ENCODE results near the gene TXNDC5. TPM values are rescaled to one million over a fixed set of nuclear protein-coding genes. Genes with fewer than 3 reads are reported as not detected.

The TXNDC5 gene
- total and polyA plus RNA-seq, 4 donors = 50.2 to 273 (median 160) TPM

DNA sequence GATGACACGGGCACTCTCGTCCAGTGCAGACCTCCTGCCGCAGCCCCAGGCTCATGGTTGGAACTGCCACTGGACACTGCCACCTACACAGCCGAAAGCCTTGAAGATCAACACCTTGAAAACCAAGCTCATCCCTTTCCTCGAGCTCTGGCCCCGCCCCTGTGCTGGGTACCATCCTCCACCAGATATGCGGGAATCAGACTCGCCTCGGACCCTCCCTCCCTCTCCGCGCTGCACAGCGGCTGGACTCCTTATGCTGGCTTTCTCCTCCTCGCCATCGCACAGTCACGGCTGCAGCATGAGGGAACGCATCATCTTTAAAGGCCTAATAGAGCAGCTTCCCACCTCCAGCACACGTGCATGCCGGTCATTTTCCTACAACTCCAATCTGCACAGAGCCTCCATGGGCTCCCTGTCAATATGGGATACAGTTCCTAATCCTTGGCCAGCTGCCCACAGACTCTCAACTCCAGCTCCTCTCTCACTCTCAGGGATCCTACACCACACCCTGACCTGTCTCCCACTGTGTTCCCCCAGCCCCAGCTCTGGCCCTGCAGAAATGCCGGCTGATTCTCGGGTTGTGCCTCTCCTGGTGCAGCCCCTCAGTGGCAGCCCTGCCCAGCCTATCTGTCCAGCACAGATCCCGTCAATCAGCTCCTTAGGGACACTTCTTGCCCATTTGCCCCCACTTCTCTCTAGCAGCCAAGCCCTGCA is 23.2 kb downstream of the TXNDC5 start:
- Histone ChIP-seq H3K4me1 (ENCODE audit: control insufficient read depth in 4 of 4, insufficient read depth in 4 of 4, low read length in 3 of 4) (no peaks in the 10 kb centered on the region), H3K4me3 (ENCODE audit: low read depth in 1 of 3, low read length in 3 of 3) (no peak overlapping the region), H3K27me3 (ENCODE audit: control insufficient read depth in 4 of 4, insufficient read depth in 4 of 4, low read length in 3 of 4) (no peaks in the 10 kb centered on the region), H3K27ac (ENCODE audit: low read depth in 1 of 2, low read length in 2 of 2) (no peak overlapping the region), H3K36me3 (ENCODE audit: control insufficient read depth in 4 of 4, insufficient read depth in 3 of 4, low read depth in 1 of 4, low read length in 3 of 4) (peaks cover 38 to 99% (median 94%) of the 10 kb centered on the region in 4 donors), H3K9me3 (ENCODE audit: control insufficient read depth in 4 of 4, low read length in 3 of 4) (no peaks in the 10 kb centered on the region), H3K9ac (ENCODE audit: low read depth in 1 of 2, low read length in 2 of 2) (no peak overlapping the region)
- 98% methylated on average over 21 of the region's 21 CpGs for WGBS
- TF ChIP-seq YY1 (IDR thresholded peaks at IDR 0.05) (no peak), SP1 (IDR thresholded peaks at IDR 0.05) (no peak)
- DNase-seq (ENCODE audit: low spot score) = no peak

GRCh38 chr6:7886132-7886531 is 24.5 kb downstream of the TXNDC5 start:
- no peak for TF ChIP-seq FOXA1 (IDR thresholded peaks at IDR 0.05)
- no peak for TF ChIP-seq HNF4G (IDR thresholded peaks at IDR 0.05)
- no peak for TF ChIP-seq REST (IDR thresholded peaks at IDR 0.05)
- no peak for TF ChIP-seq ATF3 (IDR thresholded peaks at IDR 0.05)
- no peak for TF ChIP-seq EGR1 (IDR thresholded peaks at IDR 0.05; ENCODE audit: low read depth in 2 of 2)
- TF ChIP-seq, protein P1, sequence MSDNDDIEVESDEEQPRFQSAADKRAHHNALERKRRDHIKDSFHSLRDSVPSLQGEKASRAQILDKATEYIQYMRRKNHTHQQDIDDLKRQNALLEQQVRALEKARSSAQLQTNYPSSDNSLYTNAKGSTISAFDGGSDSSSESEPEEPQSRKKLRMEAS (IDR thresholded peaks at IDR 0.05) = no peak
- Histone ChIP-seq H3K36me3 (ENCODE audit: control insufficient read depth in 4 of 4, insufficient read depth in 3 of 4, low read depth in 1 of 4, low read length in 3 of 4) (peaks cover 38 to 97% (median 93%) of the 10 kb centered on the region in 4 donors), H3K27me3 (ENCODE audit: control insufficient read depth in 4 of 4, insufficient read depth in 4 of 4, low read length in 3 of 4) (no peaks in the 10 kb centered on the region), H3K9me3 (ENCODE audit: control insufficient read depth in 4 of 4, low read length in 3 of 4) (no peaks in the 10 kb centered on the region), H3K4me3 (ENCODE audit: low read depth in 1 of 3, low read length in 3 of 3) (no peak overlapping the region), H3K27ac (ENCODE audit: low read depth in 1 of 2, low read length in 2 of 2) (no peak overlapping the region), H3K4me1 (ENCODE audit: control insufficient read depth in 4 of 4, insufficient read depth in 4 of 4, low read length in 3 of 4) (no peaks in the 10 kb centered on the region), H3K9ac (ENCODE audit: low read depth in 1 of 2, low read length in 2 of 2) (no peak overlapping the region)
- DNase-seq (ENCODE audit: low spot score) = no peak
- 98% methylated on average over 3 of the region's 3 CpGs for WGBS

DNA sequence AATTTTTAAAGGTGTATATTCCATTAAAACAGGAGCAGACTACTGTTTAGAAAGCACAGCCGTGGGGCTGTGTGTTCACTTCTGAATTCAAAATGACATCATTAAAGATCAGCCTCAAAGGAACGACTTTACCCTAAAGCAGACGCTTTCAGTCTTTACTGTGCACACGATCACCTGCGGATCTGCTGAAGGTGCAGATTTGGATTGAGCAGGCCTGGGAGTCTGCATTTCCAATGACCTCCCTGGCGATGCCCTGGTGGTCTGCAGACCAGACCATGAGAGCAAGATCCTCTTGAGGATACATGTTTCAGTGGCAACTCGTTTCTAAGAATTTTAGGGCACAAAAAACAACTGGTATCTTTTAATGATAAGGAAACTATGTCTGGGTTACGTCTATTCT is 27.2 kb downstream of the TXNDC5 start:
- Histone ChIP-seq H3K4me1 (ENCODE audit: control insufficient read depth in 4 of 4, insufficient read depth in 4 of 4, low read length in 3 of 4) (no peaks in the 10 kb centered on the region), H3K9me3 (ENCODE audit: control insufficient read depth in 4 of 4, low read length in 3 of 4) (no peaks in the 10 kb centered on the region), H3K9ac (ENCODE audit: low read depth in 1 of 2, low read length in 2 of 2) (no peak overlapping the region), H3K27me3 (ENCODE audit: control insufficient read depth in 4 of 4, insufficient read depth in 4 of 4, low read length in 3 of 4) (no peaks in the 10 kb centered on the region), H3K36me3 (ENCODE audit: control insufficient read depth in 4 of 4, insufficient read depth in 3 of 4, low read depth in 1 of 4, low read length in 3 of 4) (peaks cover 30 to 88% (median 81%) of the 10 kb centered on the region in 4 donors), H3K4me3 (ENCODE audit: low read depth in 1 of 3, low read length in 3 of 3) (no peak overlapping the region), H3K27ac (ENCODE audit: low read depth in 1 of 2, low read length in 2 of 2) (no peak overlapping the region)
- TF ChIP-seq, protein P1 (IDR thresholded peaks at IDR 0.05) = no peak
- 91% methylated on average over 8 of the region's 8 CpGs for WGBS
- DNase-seq (ENCODE audit: low spot score) = no peak

All from liver (tissue), 9 donors.